GM12891 (cell line): ENCODE measurements around the gene EIF1.

ENCODE experiments used
- DNase-seq: peaks from one replicate; pipeline ENCODE4 v3.0.0; 2011; ENCODE audit warnings: low spot score; ENCODE audit not compliant: insufficient read length
- FAIRE-seq: peaks from 2 replicates; lab custom pipeline; 2011; peaks lifted over from hg19 to GRCh38; lab: Jason Lieb, UNC
- PAX5 ChIP-seq: IDR thresholded peaks from 2 replicates; pipeline ENCODE4 v1.6.1; 2011; ENCODE audit warnings: low read length, moderate library complexity, mild to moderate bottlenecking; ENCODE audit not compliant: insufficient read depth, severe bottlenecking
- POLR2A ChIP-seq: IDR thresholded peaks from 2 replicates; pipeline ENCODE4 v1.6.1; 2011; ENCODE audit warnings: low read depth, low read length, control low read depth
- POLR2AphosphoS5 ChIP-seq: IDR thresholded peaks from 2 replicates; pipeline ENCODE4 v1.6.1; 2011; ENCODE audit warnings: low read depth, low read length, control low read depth
- POU2F2 ChIP-seq: IDR thresholded peaks from 2 replicates; pipeline ENCODE4 v1.6.1; 2011; ENCODE audit warnings: low read depth, mild to moderate bottlenecking, control low read depth, low read length, moderate library complexity
- SPI1 ChIP-seq: IDR thresholded peaks from 2 replicates; pipeline ENCODE4 v1.6.1; 2011; ENCODE audit warnings: low read depth, low read length, control low read depth
- TAF1 ChIP-seq: IDR thresholded peaks from 2 replicates; pipeline ENCODE4 v1.6.1; 2011; ENCODE audit warnings: low read depth, low read length, control low read depth

Gene EIF1

GRCh38 chr17:41717408-41718286 is 29.0 kb downstream of the EIF1 start:
- TF ChIP-seq POLR2AphosphoS5, result no peak
- no peak for TF ChIP-seq POU2F2
- no peak for FAIRE-seq
- no peak for DNase-seq

- DNase-seq (no peak), FAIRE-seq (no peak)
- no peak for TF ChIP-seq POLR2AphosphoS5
- no peak for TF ChIP-seq POU2F2
- TF ChIP-seq TAF1, result no peak
- TF ChIP-seq POLR2A, result no peak
- no peak for TF ChIP-seq PAX5
- TF ChIP-seq SPI1, result no peak
Observed at GRCh38 chr17:41718287-41718645, 29.6 kb downstream of the EIF1 start.

- DNase-seq (no peak), FAIRE-seq (no peak)
- TF ChIP-seq POU2F2, result no peak
Observed at GRCh38 chr17:41722231-41722630, 33.5 kb downstream of the EIF1 start.

- no peak for TF ChIP-seq PAX5
- no peak for TF ChIP-seq SPI1
- no peak for TF ChIP-seq POLR2AphosphoS5
- TF ChIP-seq POLR2A, result no peak
- no peak for TF ChIP-seq POU2F2
- TF ChIP-seq TAF1, result no peak
- DNase-seq, result no peak
- no peak for FAIRE-seq
Observed at GRCh38 chr17:41723801-41724475, 35.3 kb downstream of the EIF1 start.

- FAIRE-seq, result no peak
- TF ChIP-seq SPI1 (no peak), POLR2A (no peak), PAX5 (no peak), TAF1 (no peak)
- DNase-seq, result no peak
Observed at GRCh38 chr17:41724476-41725050, 35.9 kb downstream of the EIF1 start.

- no peak for TF ChIP-seq SPI1
- no peak for TF ChIP-seq PAX5
- no peak for FAIRE-seq
- no peak for DNase-seq
Observed at GRCh38 chr17:41725134-41725533, 36.4 kb downstream of the EIF1 start.

GRCh38 chr17:41728056-41728455 is 39.4 kb downstream of the EIF1 start:
- TF ChIP-seq POLR2AphosphoS5, result no peak
- TF ChIP-seq SPI1, result no peak
- TF ChIP-seq TAF1, result no peak
- no peak for TF ChIP-seq POU2F2
- no peak for TF ChIP-seq PAX5
- DNase-seq, result no peak
- FAIRE-seq, result no peak

- no peak for TF ChIP-seq POLR2A
- FAIRE-seq (peak; percentile 20), DNase-seq (no peak)
Observed at GRCh38 chr17:41730479-41730878, 41.8 kb downstream of the EIF1 start.

- TF ChIP-seq POU2F2 (no peak), TAF1 (no peak), SPI1 (no peak), POLR2AphosphoS5 (no peak), PAX5 (no peak), POLR2A (no peak)
- FAIRE-seq, result no peak
- no peak for DNase-seq
Observed at GRCh38 chr17:41731836-41732235, 43.2 kb downstream of the EIF1 start.

GRCh38 chr17:41733348-41734138 is 44.9 kb downstream of the EIF1 start:
- no peak for TF ChIP-seq POLR2AphosphoS5
- no peak for TF ChIP-seq POU2F2
- no peak for TF ChIP-seq TAF1
- TF ChIP-seq POLR2A, result no peak
- no peak for TF ChIP-seq PAX5
- no peak for TF ChIP-seq SPI1
- FAIRE-seq, result no peak
- DNase-seq, result no peak
